ENCODE measurements around the gene EPHA2. TPM values are rescaled to one million over a fixed set of nuclear protein-coding genes. Genes with fewer than 3 reads are reported as not detected.

EPHA2 gene
- total RNA-seq, 2 experiments from 2014 or later: 0.15 TPM; not detected in 1

GRCh38 chr1:16077406-16078245 lies 78.2 kb downstream of the EPHA2 start:
- no peaks in the 10 kb centered on the region for H4K20me1 ChIP-seq (ENCODE audit: insufficient read depth, low read length)
- no peak overlapping the region for H2AFZ ChIP-seq (ENCODE audit: low read length)
- POLR2A ChIA-PET: interaction anchor here (0.5 to 1.7 kb wide), 2 partner anchors 109 to 164 kb away, joined by 4 to 7 read pairs; no protein-coding TSS in a partner anchor
- no peaks in the 10 kb centered on the region for H3K36me3 ChIP-seq (ENCODE audit: insufficient read depth, low read length)
- no peak overlapping the region for H3K4me2 ChIP-seq (ENCODE audit: low read length)
- no TSS peak for BruUV-seq (replicated peaks)
- no peak for DNase-seq (ENCODE audit: low spot score)
- no peaks in the 10 kb centered on the region for H3K9me2 ChIP-seq (ENCODE audit: insufficient read depth, low read length)
- H3K79me2 ChIP-seq (ENCODE audit: insufficient read depth, low read depth, low read length): no peaks in the 10 kb centered on the region
- peaks cover 16% of the 10 kb centered on the region for H3K4me1 ChIP-seq (ENCODE audit: insufficient read depth, low read length, poor library complexity, severe bottlenecking)
- H3K9me3 ChIP-seq (ENCODE audit: low read length): no peaks in the 10 kb centered on the region
- intact Hi-C loops (cut with micrococcal nuclease; ENCODE audit: unreplicated experiment): loop anchor here (2.0 kb wide), 1 partner anchor 167 kb away; no protein-coding TSS in a partner anchor
- TF ChIP-seq EZH2phosphoT487 (IDR thresholded peaks at IDR 0.05; ENCODE audit: borderline replicate concordance, low read depth, low read length) (no peak), CTCF (conservative IDR thresholded peaks at IDR 0.05; ENCODE audit: low read length) (no peak)
- CTCF ChIA-PET (ENCODE audit: unreplicated experiment): no interaction called here
- H3K27ac ChIP-seq (ENCODE audit: low read depth, low read length, poor library complexity, severe bottlenecking): no peak overlapping the region
- H3K4me3 ChIP-seq (ENCODE audit: low read depth, low read length, poor library complexity, severe bottlenecking): no peak overlapping the region

GRCh38 chr1:16076865-16077238 lies 79.0 kb downstream of the EPHA2 start:
- no peaks in the 10 kb centered on the region for H3K9me3 ChIP-seq (ENCODE audit: low read length)
- DNase-seq (ENCODE audit: low spot score): no peak
- H3K36me3 ChIP-seq (ENCODE audit: insufficient read depth, low read length): no peaks in the 10 kb centered on the region
- no peak overlapping the region for H2AFZ ChIP-seq (ENCODE audit: low read length)
- intact Hi-C loops (cut with micrococcal nuclease; ENCODE audit: unreplicated experiment): no loop called here
- no peak for TF ChIP-seq EZH2phosphoT487 (IDR thresholded peaks at IDR 0.05; ENCODE audit: borderline replicate concordance, low read depth, low read length)
- TF ChIP-seq CTCF (conservative IDR thresholded peaks at IDR 0.05; ENCODE audit: low read length): no peak
- H3K4me2 ChIP-seq (ENCODE audit: low read length): no peak overlapping the region
- ChIA-PET CTCF (ENCODE audit: unreplicated experiment) (no interaction called here), POLR2A (no interaction called here)
- no peak overlapping the region for H3K27ac ChIP-seq (ENCODE audit: low read depth, low read length, poor library complexity, severe bottlenecking)
- peaks cover 16% of the 10 kb centered on the region for H3K4me1 ChIP-seq (ENCODE audit: insufficient read depth, low read length, poor library complexity, severe bottlenecking)
- no TSS peak for BruUV-seq (replicated peaks)
- H4K20me1 ChIP-seq (ENCODE audit: insufficient read depth, low read length): no peaks in the 10 kb centered on the region
- H3K79me2 ChIP-seq (ENCODE audit: insufficient read depth, low read depth, low read length): no peaks in the 10 kb centered on the region
- no peaks in the 10 kb centered on the region for H3K9me2 ChIP-seq (ENCODE audit: insufficient read depth, low read length)
- no peak overlapping the region for H3K4me3 ChIP-seq (ENCODE audit: low read depth, low read length, poor library complexity, severe bottlenecking)

Measured in OCI-LY7 (cell line).